CD4-positive, alpha-beta T cell treated with Interleukin-15 for 1 hour (primary cell): Measurements from ENCODE around the gene HIBADH.
A peak's percentile ranks its signal among the peaks of the same experiment; 100 is the strongest.

Source experiments
- DNase-seq: peaks from one replicate; pipeline ENCODE4 v3.0.0-alpha.2; 2020

Gene HIBADH

DNA sequence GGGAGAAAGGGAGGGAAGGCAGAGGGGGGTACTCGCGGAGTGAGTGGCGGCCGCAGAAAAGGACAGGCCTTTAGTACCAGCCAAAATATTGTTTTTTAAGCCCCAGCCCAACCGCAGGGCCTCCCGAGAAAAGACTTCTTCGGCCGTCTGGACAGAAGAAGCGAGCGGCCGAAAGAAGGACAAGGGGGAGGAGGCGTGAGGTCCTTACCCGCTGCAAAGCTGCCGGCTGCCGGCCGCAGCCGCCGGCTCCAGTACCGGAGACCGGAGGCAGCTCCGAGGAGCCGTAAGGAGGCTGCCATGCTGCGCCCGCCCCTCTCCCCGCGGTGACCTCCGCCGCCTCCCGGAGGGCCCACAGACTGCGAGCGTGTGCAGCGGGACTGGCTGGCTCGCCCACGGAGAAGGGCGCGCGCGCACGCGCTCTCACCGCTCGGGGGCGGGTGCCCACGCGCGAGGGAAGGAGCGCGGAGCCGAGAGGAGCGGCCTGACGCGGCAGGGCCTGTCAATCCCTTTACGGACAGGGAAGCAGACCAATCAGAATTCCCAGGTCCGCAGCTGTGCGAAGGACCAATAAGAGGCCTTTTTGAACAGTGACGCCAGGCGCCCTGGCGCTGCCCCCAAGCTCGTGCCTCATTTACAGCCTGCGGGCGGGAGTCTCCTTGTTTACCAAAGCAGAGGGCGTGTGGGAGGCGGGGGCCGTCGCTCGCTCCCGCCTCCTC is at the start of gene HIBADH:
TSS of gene HIBADH (minus strand) at position 394 of the 716 bp plus-strand sequence. CDS start at position 299, 95 bp downstream.
- peak; percentile 99 for DNase-seq

GRCh38 chr7:27712217-27712616 is 49.5 kb upstream of the HIBADH start:
- DNase-seq = no peak

DNA sequence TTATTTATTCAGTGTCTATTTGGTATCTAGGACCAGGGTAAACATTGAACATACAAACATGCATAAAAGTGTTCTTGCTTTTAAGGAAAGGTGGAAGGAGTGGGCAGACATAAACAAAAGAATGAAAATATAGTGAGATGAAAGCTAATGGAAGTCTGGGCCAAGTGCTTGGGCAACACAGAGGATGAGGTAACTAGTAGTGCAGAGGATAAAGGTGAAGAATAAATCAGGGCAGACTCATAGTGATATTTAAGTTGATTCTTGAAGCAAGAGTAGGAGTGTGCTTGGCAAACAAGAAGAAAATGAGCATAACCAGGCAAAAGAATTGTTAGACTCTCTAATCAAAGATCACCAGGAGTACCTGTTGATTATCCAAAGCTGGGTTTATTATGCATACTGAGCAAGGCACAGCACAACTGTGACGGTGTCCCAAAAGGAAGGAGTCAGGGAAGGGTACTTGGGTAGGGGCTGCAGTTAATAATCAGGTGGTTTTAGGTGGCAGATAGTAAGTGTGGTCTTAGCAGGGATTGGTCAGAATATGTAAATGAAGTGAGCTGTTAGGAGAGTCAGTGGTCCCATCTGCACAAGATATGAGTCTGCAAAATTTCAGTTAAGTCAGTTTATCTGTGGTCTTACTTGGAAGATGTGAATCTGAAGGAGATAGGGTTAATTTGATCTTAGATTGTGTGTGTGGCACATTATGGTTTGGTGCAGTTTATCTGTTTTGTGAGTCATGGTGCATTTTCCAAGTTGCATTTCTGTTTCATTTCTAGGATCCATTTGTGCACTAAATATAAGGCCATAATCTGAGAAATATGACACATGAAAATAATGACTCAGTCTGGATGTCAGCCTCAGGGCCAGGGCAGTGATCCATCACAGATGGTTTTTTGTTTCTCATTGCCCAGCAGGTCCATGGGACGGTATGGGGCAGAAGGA is 46.7 kb upstream of the HIBADH start:
- DNase-seq = no peak

DNA sequence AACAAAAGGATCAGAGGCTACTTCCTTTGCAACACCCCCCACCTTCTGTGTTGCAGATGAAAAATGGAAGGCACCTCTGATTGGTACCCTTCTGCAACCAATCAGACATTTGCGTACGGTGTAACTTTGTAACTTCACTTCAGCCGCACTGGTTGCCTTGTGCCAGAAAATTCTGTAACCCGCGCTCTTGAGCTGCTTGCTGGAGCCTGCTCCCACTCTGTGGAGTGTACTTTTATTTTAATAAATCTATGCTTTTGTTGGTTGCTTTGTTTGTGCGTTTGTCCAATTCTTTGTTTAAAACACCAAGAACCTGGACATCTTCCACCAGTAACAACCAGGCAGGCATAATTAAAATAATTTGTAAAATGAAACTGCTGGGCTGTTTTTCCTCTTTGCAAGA is 45.8 kb upstream of the HIBADH start:
- no peak for DNase-seq

- DNase-seq = no peak
Observed at GRCh38 chr7:27705200-27705594, 42.5 kb upstream of the HIBADH start.

- no peak for DNase-seq
Observed at GRCh38 chr7:27704422-27705199, 41.9 kb upstream of the HIBADH start.

GRCh38 chr7:27703181-27703580 is 40.5 kb upstream of the HIBADH start:
- DNase-seq = no peak

DNA sequence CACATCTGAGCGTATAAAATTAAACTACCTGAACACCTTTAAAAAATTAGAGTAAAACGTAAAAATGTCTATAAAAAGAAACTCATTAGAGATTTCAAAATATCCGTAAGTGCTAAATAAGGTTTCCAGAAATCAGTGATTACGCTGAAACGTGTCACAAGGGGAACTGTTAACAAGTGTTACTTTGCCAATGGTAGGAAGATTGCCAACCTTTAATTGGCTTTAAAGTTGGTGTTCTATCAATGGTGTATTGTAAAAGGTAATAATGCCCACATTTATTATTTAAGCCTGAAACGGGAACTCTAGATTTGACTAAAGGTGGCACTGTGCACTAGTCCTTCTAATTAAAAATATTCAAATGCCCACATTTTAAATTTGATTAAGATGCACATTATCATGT is 37.8 kb upstream of the HIBADH start:
- no peak for DNase-seq

DNA sequence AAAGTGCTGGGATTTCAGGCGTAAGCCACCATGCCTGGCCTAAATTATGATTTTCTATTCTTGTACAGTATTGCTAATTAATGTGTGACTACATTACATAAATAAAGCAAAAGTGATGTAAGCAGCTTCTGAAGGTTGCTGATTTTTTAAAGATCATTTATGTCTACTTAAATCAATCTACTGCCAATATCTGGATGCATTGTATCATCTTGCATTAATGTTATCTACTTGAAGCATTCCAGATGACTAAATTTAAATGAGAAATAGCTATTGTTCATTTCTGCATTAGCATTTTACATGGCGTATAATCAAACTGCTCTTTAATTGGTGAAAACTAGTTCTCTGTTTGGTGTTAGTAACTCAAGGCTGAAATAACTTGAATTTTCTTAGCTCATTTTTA is 37.1 kb upstream of the HIBADH start:
- DNase-seq = no peak

- peak; percentile 64 for DNase-seq
Observed at GRCh38 chr7:27697861-27698430, 35.3 kb upstream of the HIBADH start.

GRCh38 chr7:27695096-27695495 is 32.4 kb upstream of the HIBADH start:
- no peak for DNase-seq

GRCh38 chr7:27693794-27694193 is 31.1 kb upstream of the HIBADH start:
- DNase-seq = no peak

DNA sequence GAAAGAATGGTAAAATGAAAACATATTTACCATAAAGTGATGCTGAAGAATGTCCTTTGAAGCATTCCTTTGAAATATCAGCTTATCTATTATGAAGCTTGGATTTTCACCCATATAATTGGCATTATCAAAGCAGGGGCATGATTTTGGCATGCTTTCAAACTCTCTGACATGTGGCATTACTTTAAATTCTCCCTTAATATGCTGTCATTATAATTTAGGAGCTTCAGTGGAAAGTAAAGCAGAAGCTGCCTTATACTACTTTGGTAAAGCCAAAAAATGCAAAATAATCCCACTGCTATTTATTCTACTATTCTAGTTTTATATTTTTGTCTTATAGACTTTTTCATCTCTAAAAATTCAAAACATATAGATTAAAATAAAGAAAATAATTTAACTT is 28.0 kb upstream of the HIBADH start:
- no peak for DNase-seq

- DNase-seq = no peak
Observed at GRCh38 chr7:27689591-27690164, 27.0 kb upstream of the HIBADH start.

- no peak for DNase-seq
Observed at GRCh38 chr7:27689150-27689549, 26.5 kb upstream of the HIBADH start.

GRCh38 chr7:27688646-27689045 is 26.0 kb upstream of the HIBADH start:
- DNase-seq = no peak

DNA sequence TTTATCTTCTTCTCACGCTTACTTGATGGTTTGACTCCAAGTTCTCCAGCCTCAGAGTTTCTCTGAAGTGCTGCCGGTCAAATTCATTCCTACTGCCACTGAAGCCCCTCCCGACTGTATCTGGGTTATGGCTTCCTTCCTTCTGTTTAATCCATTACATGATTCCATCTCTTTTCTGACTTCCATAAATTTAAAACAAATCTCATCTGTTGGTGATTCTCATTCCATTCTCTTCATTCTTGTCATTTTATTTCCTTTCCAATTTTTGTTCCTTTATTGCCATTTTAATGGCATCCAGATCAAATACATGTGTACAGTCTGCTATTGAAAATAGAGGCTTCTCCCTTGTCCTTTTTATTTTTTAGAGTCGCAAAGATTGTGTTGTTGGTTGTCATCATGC is 25.4 kb upstream of the HIBADH start:
- no peak for DNase-seq

DNA sequence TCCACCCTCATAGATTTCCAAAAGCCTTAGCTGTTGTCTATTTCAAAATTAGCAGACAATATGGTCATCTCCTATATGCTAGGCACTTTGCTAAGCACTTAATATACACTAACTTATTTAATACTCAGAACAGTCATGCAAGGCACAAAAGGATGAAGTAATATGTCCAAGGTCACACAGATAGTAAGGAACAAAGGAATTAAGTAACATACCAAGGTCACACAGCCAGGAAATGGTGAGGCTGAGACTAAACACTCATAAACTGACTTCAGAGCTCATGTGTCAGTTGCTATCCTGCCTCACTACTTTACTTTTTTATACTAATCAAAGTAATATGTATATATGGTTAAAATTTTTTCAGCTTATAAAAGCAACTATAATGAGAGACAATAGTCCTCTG is 23.6 kb upstream of the HIBADH start:
- no peak for DNase-seq

GRCh38 chr7:27685893-27686292 is 23.2 kb upstream of the HIBADH start:
- DNase-seq = no peak

DNA sequence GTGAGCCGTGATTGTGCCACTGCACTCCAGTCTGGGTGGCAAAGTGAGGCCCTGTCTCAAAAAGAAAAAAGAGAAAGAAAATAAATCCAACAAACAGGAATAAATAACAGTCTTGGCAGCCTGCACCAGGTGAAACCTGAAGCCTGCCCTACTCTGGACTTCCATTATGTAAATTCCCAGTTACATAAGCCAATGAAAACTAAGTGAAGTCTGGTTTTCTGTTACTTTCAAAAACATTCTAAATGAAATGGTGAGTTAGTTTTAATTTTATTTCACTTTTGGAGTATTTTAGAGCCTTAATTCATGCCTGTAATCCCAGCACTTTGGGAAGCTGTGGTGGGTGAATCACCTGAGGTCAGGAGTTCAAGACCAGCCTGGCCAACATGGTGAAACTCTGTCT is 22.5 kb upstream of the HIBADH start:
- no peak for DNase-seq

DNA sequence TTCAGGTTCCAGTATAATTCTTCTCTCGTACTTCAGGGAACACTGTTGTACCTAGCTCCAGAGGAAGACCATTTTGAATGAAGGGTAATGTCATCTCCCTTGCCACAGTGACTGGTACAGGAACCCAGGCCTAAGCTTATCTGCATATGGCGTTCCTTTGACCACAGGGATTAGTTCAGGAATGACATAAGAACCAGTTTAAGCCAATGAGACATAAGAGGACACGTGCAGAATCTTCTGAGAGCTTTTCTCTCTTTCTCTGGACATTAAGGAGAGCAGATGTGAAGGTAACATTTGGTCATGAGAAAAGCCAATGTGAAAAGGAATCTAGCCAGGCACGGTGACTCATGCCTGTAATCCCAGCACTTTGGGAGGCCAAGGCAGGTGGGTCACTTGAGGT is 21.8 kb upstream of the HIBADH start:
- DNase-seq = no peak

GRCh38 chr7:27680610-27681009 is 17.9 kb upstream of the HIBADH start:
- no peak for DNase-seq
